ENCODE measurements around the gene FUT9. TPM values are rescaled to one million over a fixed set of nuclear protein-coding genes. Genes with fewer than 3 reads are reported as not detected.

FUT9 gene
- total and polyA plus RNA-seq, 2 experiments from 2014 or later: 2.1 to 6.8 TPM

DNA sequence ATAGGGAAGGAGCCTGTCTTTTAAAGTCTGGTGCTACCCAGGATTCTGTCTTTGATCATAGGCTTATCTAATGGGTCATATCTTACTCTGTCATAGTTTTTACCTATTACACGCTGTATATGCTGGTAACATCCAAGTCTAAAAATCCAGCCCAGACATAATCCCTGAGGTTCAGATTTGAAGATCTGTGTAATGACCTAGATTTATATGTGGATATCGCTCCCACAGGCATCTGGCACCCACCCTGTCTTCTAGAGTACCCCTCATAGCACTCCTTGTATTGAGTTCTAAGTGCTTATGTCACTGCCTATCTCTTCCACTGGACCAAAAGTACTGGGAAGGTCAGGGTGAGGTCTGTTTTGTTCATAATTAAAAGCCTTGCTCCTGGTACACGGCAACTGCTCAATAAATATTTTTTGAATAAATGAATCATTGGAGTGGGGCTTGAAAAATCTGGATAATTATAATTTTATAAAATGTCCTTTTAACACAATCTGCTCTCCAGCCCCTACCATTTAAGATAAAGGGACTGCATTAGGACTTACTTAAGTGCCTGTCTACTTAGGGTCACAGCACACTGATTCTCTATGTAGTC is 136.4 kb downstream of the FUT9 start:
- peaks cover 19% of the 10 kb centered on the region for H3K36me3 Mint-ChIP-seq (ENCODE audit: low read depth)

More for the DNA sequence above, 136.4 kb downstream of the FUT9 start:
- Mint-ChIP-seq H3K27ac (no peak overlapping the region), H3K9me3 (peaks cover 10% of the 10 kb centered on the region; the same call in 1 of the 3 replicates), H3K4me3 (no peak overlapping the region), H3K27me3 (ENCODE audit: insufficient read depth, low read depth, poor library complexity) (no peaks in the 10 kb centered on the region), H3K4me1 (peaks cover 25% of the 10 kb centered on the region)
- no peaks in the 10 kb centered on the region for H3K27me3 ChIP-seq (ENCODE audit: insufficient read depth)
- TF ChIP-seq ZNF114 (CRISPR knock-in tag; IDR thresholded peaks at IDR 0.05) (no peak), ZNF331 (CRISPR knock-in tag; IDR thresholded peaks at IDR 0.05; ENCODE audit: low read depth) (no peak), JUNB (IDR thresholded peaks at IDR 0.05; ENCODE audit: unreplicated experiment) (no peak), REST (IDR thresholded peaks at IDR 0.05; ENCODE audit: unreplicated experiment) (no peak), CREB1 (CRISPR knock-in tag; IDR thresholded peaks at IDR 0.05; ENCODE audit: low read depth) (no peak), NANOG (IDR thresholded peaks at IDR 0.05; ENCODE audit: borderline replicate concordance) (no peak), STAT1 (IDR thresholded peaks at IDR 0.05; ENCODE audit: unreplicated experiment) (no peak), POLR2AphosphoS5 (IDR thresholded peaks at IDR 0.05; ENCODE audit: low read depth) (no peak), EZH2phosphoT487 (IDR thresholded peaks at IDR 0.05; ENCODE audit: unreplicated experiment) (no peak), EZH2 (IDR thresholded peaks at IDR 0.05; ENCODE audit: low read depth, unreplicated experiment) (no peak), ETS1 (IDR thresholded peaks at IDR 0.05) (no peak), ZNF462 (CRISPR knock-in tag; IDR thresholded peaks at IDR 0.05) (no peak)
- TF ChIP-seq, protein P1, sequence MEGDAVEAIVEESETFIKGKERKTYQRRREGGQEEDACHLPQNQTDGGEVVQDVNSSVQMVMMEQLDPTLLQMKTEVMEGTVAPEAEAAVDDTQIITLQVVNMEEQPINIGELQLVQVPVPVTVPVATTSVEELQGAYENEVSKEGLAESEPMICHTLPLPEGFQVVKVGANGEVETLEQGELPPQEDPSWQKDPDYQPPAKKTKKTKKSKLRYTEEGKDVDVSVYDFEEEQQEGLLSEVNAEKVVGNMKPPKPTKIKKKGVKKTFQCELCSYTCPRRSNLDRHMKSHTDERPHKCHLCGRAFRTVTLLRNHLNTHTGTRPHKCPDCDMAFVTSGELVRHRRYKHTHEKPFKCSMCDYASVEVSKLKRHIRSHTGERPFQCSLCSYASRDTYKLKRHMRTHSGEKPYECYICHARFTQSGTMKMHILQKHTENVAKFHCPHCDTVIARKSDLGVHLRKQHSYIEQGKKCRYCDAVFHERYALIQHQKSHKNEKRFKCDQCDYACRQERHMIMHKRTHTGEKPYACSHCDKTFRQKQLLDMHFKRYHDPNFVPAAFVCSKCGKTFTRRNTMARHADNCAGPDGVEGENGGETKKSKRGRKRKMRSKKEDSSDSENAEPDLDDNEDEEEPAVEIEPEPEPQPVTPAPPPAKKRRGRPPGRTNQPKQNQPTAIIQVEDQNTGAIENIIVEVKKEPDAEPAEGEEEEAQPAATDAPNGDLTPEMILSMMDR (conservative IDR thresholded peaks at IDR 0.05; ENCODE audit: low read depth in 2 of 2): no peak
- H3K36me3 ChIP-seq (ENCODE audit: insufficient read depth): no peaks in the 10 kb centered on the region
- H3K4me2 ChIP-seq: no peak overlapping the region
- no peak for ATAC-seq
- H2AFZ ChIP-seq: no peak overlapping the region
- no peaks in the 10 kb centered on the region for H4K20me1 ChIP-seq (replicated peaks; ENCODE audit: insufficient read depth)
- H3K79me2 ChIP-seq (replicated peaks; ENCODE audit: insufficient read depth): no peaks in the 10 kb centered on the region
- no peak for DNase-seq (ENCODE audit: low spot score)
- no peak overlapping the region for H3K4me3 ChIP-seq
- H3K9me2 ChIP-seq (ENCODE audit: insufficient read depth): no peaks in the 10 kb centered on the region
- no peak overlapping the region for H3K27ac ChIP-seq (ENCODE audit: low read depth)
- peaks cover 3% of the 10 kb centered on the region; the same call in 1 of the 2 replicates for H3K4me1 ChIP-seq (ENCODE audit: insufficient read depth)
- H3F3A ChIP-seq (replicated peaks; ENCODE audit: low read depth): no peaks in the 10 kb centered on the region

Measured in GM23338 (cell line).